Stomach (tissue), 9 donors: ENCODE measurements around the gene HLCS. TPM values are rescaled to one million over a fixed set of nuclear protein-coding genes. Genes with fewer than 3 reads are reported as not detected.

Source experiments
- DNase-seq, 2 donors: peaks; one replicate each; pipeline versions ENCODE4 v3.0.0 to v3.0.0-alpha.2; 2013 to 2019
- H3K27ac ChIP-seq, 5 donors: fragments of 200-600 bp in 4 of 5; sonication (generic) in 4 of 5; one replicate each; pipeline ENCODE4 v1.5.1; 2013 to 2019; ENCODE audit warnings: mild to moderate bottlenecking in 1 of 5, moderate library complexity in 1 of 5
- H3K27me3 ChIP-seq, 3 donors: fragments of 200-600 bp; sonication (generic); one replicate each; pipeline ENCODE4 v1.5.1; 2017 to 2019; ENCODE audit warnings: mixed run types in 1 of 3
- H3K36me3 ChIP-seq, 4 donors: fragments of 200-600 bp; sonication (generic); 1 replicate in 3 of 4; 2 replicates in 1 of 4; pipeline ENCODE4 v1.5.1; 2016 to 2019
- H3K4me1 ChIP-seq, 4 donors: fragments of 200-600 bp; sonication (generic); one replicate each; pipeline ENCODE4 v1.5.1; 2016 to 2019
- H3K4me3 ChIP-seq, 4 donors: fragments of 200-600 bp; sonication (generic) in 3 of 4; one replicate each; pipeline ENCODE4 v1.5.1; 2016 to 2019; ENCODE audit warnings: mild to moderate bottlenecking in 1 of 4
- H3K9me3 ChIP-seq, 4 donors: fragments of 200-600 bp; sonication (generic); one replicate each; pipeline ENCODE4 v1.5.1; 2016 to 2019
- EP300 ChIP-seq: sonication (generic); formaldehyde crosslinking; IDR thresholded peaks from one replicate; pipeline ENCODE4 v1.6.1; 2017; ENCODE audit warnings: antibody characterized with exemption
- POLR2A ChIP-seq, 4 donors: fragments of 450-650 bp; IDR thresholded peaks; one replicate each; pipeline ENCODE4 v1.6.1; 2016; ENCODE audit warnings: antibody characterized with exemption in 4 of 4, control low read depth in 2 of 4, mild to moderate bottlenecking in 1 of 4, moderate library complexity in 1 of 4
- POLR2AphosphoS5 ChIP-seq, 3 donors: sonication (generic); formaldehyde crosslinking; IDR thresholded peaks; one replicate each; pipeline ENCODE4 v1.6.1; 2016; ENCODE audit warnings: antibody characterized with exemption in 3 of 3
- WGBS, 5 donors: extraction: QIAGEN DNeasy Blood & Tissue Kit in 3 of 5; methylation state at CpG; one replicate each; pipeline versions ENCODE4 v1.1.5 to v1.1.7; 2013 to 2018; 5-methylcytosine and 5-hydroxymethylcytosine counted together
- intact Hi-C: fragments of 100-400 bp; cut with DNase I; formaldehyde crosslinking; loops from one replicate; pipeline ENCODE4 v1.15.1; 2023; ENCODE audit warnings: low total_unique reads
- polyA plus RNA-seq, 3 donors: library from polyadenylated mRNA; stranded (reverse); fragments of 200-250 nt; gene quantifications; one replicate each; pipeline ENCODE4 v1.2.3, GENCODE V29; 2013
- total RNA-seq, 5 donors: library from RNA; depleted of rRNA; stranded (reverse); fragments of >200 nt; gene quantifications; one replicate each; pipeline versions ENCODE4 v1.1.0 to v1.2.3, GENCODE V29; 2014 to 2016
- TF ChIP-seq, protein P1 (sequence below), 7 experiments: fragments of 450-650 bp in 4 of 7; fragments of 200-600 bp in 3 of 7; sonication (generic) in 3 of 7; IDR thresholded peaks; one replicate each; pipeline ENCODE4 v1.5.1; 2016 to 2019; ENCODE audit warnings: antibody characterized with exemption in 7 of 7, control low read depth in 2 of 7, mild to moderate bottlenecking in 1 of 7
- donor health status: healthy with polysubstance abuse.
- donor health status: Bipolar disorder and iron deficiency.
- donor health status: healthy.

HLCS gene
- total and polyA plus RNA-seq, 8 donors: 2.3 to 35.1 (median 13.9) TPM

GRCh38 chr21:36988536-36988935, 22.1 kb upstream of the HLCS start:
- Histone ChIP-seq H3K27me3 (no peaks in the 10 kb centered on the region), H3K27ac (no peak overlapping the region), H3K4me1 (peaks cover 6 to 20% (median 16%) of the 10 kb centered on the region in 4 donors), H3K36me3 (no peaks in the 10 kb centered on the region), H3K4me3 (no peak overlapping the region), H3K9me3 (no peaks in the 10 kb centered on the region)
- intact Hi-C loops: no loop called here
- WGBS, 5 donors: 65 to 83% (median 70%) methylated on average over 4 of the region's 4 CpGs
- no peak for DNase-seq
- TF ChIP-seq, protein P1, sequence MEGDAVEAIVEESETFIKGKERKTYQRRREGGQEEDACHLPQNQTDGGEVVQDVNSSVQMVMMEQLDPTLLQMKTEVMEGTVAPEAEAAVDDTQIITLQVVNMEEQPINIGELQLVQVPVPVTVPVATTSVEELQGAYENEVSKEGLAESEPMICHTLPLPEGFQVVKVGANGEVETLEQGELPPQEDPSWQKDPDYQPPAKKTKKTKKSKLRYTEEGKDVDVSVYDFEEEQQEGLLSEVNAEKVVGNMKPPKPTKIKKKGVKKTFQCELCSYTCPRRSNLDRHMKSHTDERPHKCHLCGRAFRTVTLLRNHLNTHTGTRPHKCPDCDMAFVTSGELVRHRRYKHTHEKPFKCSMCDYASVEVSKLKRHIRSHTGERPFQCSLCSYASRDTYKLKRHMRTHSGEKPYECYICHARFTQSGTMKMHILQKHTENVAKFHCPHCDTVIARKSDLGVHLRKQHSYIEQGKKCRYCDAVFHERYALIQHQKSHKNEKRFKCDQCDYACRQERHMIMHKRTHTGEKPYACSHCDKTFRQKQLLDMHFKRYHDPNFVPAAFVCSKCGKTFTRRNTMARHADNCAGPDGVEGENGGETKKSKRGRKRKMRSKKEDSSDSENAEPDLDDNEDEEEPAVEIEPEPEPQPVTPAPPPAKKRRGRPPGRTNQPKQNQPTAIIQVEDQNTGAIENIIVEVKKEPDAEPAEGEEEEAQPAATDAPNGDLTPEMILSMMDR (IDR thresholded peaks at IDR 0.05): no peak
- TF ChIP-seq EP300: no peak
- TF ChIP-seq POLR2AphosphoS5 (IDR thresholded peaks at IDR 0.05): no peak
- no peak for TF ChIP-seq POLR2A (IDR thresholded peaks at IDR 0.05)

DNA sequence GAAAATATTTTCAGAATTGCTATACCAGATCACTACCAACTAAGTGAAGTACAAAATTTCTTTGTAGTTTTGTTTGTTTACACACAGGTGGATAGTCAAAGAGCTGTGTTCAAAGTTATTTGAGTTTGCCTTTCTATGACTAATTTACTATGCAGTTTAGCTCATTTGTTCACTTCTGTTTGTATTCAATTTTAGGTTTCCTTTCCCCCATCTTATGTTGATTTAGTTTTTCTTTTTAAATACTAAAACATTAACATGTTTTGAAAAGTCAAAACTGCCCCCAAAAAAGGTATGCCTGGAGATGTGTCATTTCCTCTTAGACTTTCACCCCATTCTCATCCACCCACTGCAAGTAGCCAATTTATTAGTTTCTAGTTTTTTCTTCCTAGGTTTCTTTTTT, 21.4 kb upstream of the HLCS start:
- Histone ChIP-seq H3K27ac (no peak overlapping the region), H3K27me3 (no peaks in the 10 kb centered on the region), H3K36me3 (no peaks in the 10 kb centered on the region), H3K4me3 (no peak overlapping the region), H3K4me1 (peaks cover 6 to 20% (median 16%) of the 10 kb centered on the region in 4 donors), H3K9me3 (no peaks in the 10 kb centered on the region)
- TF ChIP-seq POLR2A (IDR thresholded peaks at IDR 0.05) (no peak), POLR2AphosphoS5 (IDR thresholded peaks at IDR 0.05) (no peak), EP300 (no peak)
- TF ChIP-seq, protein P1 (IDR thresholded peaks at IDR 0.05): no peak
- no peak for DNase-seq
- intact Hi-C loops: no loop called here

DNA sequence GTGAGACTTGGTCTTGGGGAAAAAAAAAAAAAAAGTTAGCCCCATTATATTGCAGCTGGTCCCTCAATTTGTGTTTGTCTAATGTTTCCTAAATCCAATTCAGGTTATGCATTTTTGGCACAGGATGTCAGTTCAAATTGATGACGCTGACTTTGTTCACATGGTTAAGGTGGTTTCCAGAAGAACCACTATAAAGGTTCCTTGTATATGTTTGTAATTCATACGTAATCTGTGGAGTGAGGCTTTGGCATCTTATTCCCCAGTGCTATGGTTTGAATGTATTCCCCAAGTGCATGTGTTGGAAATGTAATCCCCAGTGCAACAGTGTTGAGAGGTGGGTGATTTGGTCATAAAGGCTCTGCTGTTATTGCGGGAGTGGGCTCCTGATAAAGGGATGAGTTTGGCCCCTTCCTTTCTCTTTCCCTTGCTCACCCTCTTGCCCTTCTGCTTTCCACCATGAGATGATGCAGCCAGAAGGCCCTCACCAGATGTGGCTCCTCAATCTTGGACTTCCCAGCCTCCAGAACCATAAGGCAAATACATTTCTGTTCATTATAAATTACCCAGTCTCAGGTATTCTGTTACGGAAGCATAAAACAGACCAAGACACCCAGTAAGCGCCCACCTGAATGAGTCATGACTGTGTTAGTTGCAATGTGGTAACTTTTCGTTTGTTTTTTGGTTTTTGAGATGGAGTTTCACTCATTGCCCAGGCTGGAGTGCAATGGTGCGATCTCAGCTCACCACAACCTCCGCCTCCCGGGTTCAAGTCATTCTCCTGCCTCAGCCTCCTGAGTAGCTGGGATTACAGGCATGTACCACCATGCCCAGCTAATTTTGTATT, 19.5 kb upstream of the HLCS start:
- Histone ChIP-seq H3K27ac (no peak overlapping the region), H3K27me3 (no peaks in the 10 kb centered on the region), H3K4me1 (peaks cover 8 to 23% (median 18%) of the 10 kb centered on the region in 4 donors), H3K9me3 (no peaks in the 10 kb centered on the region), H3K36me3 (no peaks in the 10 kb centered on the region), H3K4me3 (no peak overlapping the region)
- intact Hi-C loops: no loop called here
- DNase-seq: no peak
- 74 to 95% (median 81%) methylated on average over 9 of the region's 9 CpGs for WGBS, 5 donors
- no peak for TF ChIP-seq POLR2A (IDR thresholded peaks at IDR 0.05)
- no peak for TF ChIP-seq EP300
- TF ChIP-seq, protein P1 (IDR thresholded peaks at IDR 0.05): no peak
- TF ChIP-seq POLR2AphosphoS5 (IDR thresholded peaks at IDR 0.05): no peak

DNA sequence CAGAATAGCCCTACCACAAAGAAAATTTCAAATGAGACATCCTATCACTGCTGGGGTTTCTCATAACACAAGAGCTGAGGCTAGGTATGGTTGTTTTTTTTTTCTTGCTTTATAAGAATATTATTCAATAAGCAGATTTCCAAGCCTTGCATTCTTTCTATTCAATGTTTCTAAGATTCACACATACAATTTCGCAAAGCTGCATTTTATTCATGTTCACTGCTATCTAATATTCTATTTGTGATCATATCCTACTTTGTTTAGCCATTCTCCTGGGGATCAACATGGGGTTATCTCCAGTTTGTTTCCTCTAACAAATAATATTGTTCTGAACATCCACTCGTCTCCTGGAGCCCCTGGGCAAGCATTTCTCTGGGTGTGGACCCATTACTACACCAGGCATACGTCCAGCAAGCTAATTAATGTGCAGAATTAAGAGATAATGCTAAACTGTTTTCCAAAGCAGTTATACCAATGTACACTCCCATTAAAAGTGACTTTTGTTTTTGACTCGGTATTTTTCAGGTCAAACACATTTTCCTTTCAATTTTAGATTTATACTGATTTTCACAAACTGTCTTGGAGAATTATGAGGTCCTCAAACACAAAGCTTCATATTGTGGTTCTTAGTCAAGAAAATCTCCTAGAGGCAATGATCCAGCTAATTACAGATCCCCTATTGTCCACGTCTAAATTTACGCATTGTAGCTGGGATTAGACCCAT, 15.7 kb upstream of the HLCS start:
- intact Hi-C loops: no loop called here
- no peak overlapping the region for H3K27ac ChIP-seq
- H3K4me1 ChIP-seq: peaks cover 4 to 28% (median 21%) of the 10 kb centered on the region in 4 donors
- no peaks in the 10 kb centered on the region for H3K9me3 ChIP-seq
- 64 to 72% (median 69%) methylated on average over 6 of the region's 6 CpGs for WGBS, 5 donors
- H3K36me3 ChIP-seq: no peaks in the 10 kb centered on the region
- H3K4me3 ChIP-seq: no peak overlapping the region
- peaks cover 0 to 5% (median 0%) of the 10 kb centered on the region in 3 donors for H3K27me3 ChIP-seq
- DNase-seq: no peak
- TF ChIP-seq POLR2A (IDR thresholded peaks at IDR 0.05) (no peak), POLR2AphosphoS5 (IDR thresholded peaks at IDR 0.05) (no peak), EP300 (no peak)
- TF ChIP-seq, protein P1 (IDR thresholded peaks at IDR 0.05): no peak
